GM23248 (cell line): ENCODE measurements around the gene YWHAQ.

Source experiments
- EZH2 ChIP-seq: fragments of 200-600 bp; sonication (generic); IDR thresholded peaks from 2 replicates; pipeline ENCODE4 v1.6.1; 2018; ENCODE audit warnings: antibody characterized with exemption, mild to moderate bottlenecking; ENCODE audit not compliant: insufficient read depth, poor library complexity, severe bottlenecking
- EZH2phosphoT487 ChIP-seq: fragments of 200-600 bp; sonication (generic); IDR thresholded peaks from 2 replicates; pipeline ENCODE4 v1.6.1; 2018; ENCODE audit warnings: antibody characterized with exemption, moderate library complexity, mild to moderate bottlenecking, low read depth; ENCODE audit not compliant: insufficient read depth

DNA sequence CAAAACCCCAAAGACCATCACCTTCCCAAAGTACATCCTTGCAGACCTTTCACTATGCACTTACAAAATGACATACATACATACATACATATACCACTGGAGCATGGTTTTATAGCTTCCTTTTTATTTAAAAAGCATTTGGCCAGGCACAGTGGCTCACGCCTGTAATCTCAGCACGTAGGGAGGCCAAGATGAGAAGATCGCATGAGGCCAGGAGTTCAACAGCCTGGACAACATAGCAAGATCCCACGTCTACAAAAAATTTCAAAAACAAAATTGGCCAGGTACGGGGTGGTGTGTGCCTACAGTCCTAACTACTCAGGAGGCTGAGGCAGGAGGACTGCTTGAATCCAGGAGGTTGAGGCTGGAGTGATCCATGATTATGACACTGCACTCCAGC is 45.3 kb downstream of the YWHAQ start:
- TF ChIP-seq EZH2phosphoT487 (no peak), EZH2 (no peak)
